HG02938 (cell line): Measurements from ENCODE around the gene SP110.

Source experiments
- ATAC-seq: cut with Tn5 transposase; IDR thresholded peaks from one replicate; pipeline ENCODE4 v1.9.1; 2021; ENCODE audit warnings: mild to moderate bottlenecking, moderate library complexity; ENCODE audit not compliant: unreplicated experiment

SP110 gene

GRCh38 chr2:230172852-230173251, 46.9 kb downstream of the SP110 start:
- ATAC-seq: no peak

- no peak for ATAC-seq
Observed at GRCh38 chr2:230172156-230172555, 47.6 kb downstream of the SP110 start.

- ATAC-seq: no peak
Observed at GRCh38 chr2:230170532-230170931, 49.3 kb downstream of the SP110 start.

GRCh38 chr2:230166557-230167170, 53.1 kb downstream of the SP110 start:
- no peak for ATAC-seq

GRCh38 chr2:230164139-230164538, 55.6 kb downstream of the SP110 start:
- ATAC-seq: no peak

- ATAC-seq: no peak
Observed at GRCh38 chr2:230162981-230163380, 56.8 kb downstream of the SP110 start.

- no peak for ATAC-seq
Observed at GRCh38 chr2:230161184-230161583, 58.6 kb downstream of the SP110 start.

GRCh38 chr2:230160112-230160660, 59.6 kb downstream of the SP110 start:
- no peak for ATAC-seq

GRCh38 chr2:230158468-230158867, 61.3 kb downstream of the SP110 start:
- ATAC-seq: no peak

- no peak for ATAC-seq
Observed at GRCh38 chr2:230156782-230157699, 62.7 kb downstream of the SP110 start.

- no peak for ATAC-seq
Observed at GRCh38 chr2:230155359-230155758, 64.4 kb downstream of the SP110 start.

GRCh38 chr2:230153390-230153976, 66.3 kb downstream of the SP110 start:
- ATAC-seq: no peak

- ATAC-seq: no peak
Observed at GRCh38 chr2:230152334-230152733, 67.5 kb downstream of the SP110 start.

GRCh38 chr2:230144355-230144754, 75.4 kb downstream of the SP110 start:
- ATAC-seq: no peak

- ATAC-seq: no peak
Observed at GRCh38 chr2:230140667-230141066, 79.1 kb downstream of the SP110 start.

- ATAC-seq: no peak
Observed at GRCh38 chr2:230137902-230138539, 81.8 kb downstream of the SP110 start.

- ATAC-seq: no peak
Observed at GRCh38 chr2:230135130-230135525, 84.7 kb downstream of the SP110 start.

GRCh38 chr2:230134496-230135129, 85.2 kb downstream of the SP110 start:
- no peak for ATAC-seq

GRCh38 chr2:230131366-230131765, 88.4 kb downstream of the SP110 start:
- no peak for ATAC-seq

- no peak for ATAC-seq
Observed at GRCh38 chr2:230130668-230131364, 89.0 kb downstream of the SP110 start.
